GM19463 (cell line): ENCODE measurements around the gene WNT4.

Source experiments
- ATAC-seq: cut with Tn5 transposase; IDR thresholded peaks from one replicate; pipeline ENCODE4 v1.9.1; 2021; ENCODE audit warnings: mild to moderate bottlenecking, moderate library complexity; ENCODE audit not compliant: unreplicated experiment

Gene WNT4

DNA sequence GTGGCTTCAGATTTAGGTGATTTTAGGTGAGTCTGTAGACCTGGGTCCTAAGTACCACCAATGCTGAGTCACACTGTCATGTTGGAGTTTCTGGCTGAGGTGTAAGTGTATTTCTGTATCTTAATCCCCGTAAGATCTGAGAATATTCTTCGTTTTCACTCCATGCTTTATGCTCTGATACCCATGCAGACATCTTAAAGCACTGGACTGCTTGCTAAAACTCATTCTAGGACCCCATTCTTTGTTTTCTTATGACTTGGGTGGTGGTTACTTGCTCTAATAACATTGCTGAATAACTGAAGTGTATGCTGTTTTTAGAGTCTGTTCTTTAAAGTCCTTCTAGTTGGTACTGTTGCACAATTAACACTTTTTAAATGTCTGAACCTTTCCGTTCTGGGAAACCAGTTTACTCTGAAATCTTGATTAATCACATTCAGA lies 53.7 kb downstream of the WNT4 start:
- ATAC-seq = no peak

DNA sequence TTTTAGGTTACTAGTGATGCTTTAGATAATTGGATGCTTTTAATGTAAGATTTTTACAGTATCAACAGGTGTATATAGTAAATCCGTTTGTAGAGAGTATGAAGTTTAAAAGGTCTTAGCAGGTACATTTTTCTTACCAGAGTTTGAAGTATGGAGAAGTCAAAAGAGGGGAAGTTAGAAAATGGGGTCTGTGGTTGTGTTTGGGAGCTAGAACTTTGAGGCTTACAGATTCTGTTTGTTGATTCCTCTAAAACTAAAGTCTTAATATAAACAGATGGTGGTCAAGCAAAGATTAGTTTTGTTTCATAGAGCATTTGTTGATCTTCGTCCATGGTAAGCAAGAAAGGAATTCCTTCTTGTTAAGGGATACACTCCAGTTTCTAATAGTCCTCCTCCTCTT lies 54.6 kb downstream of the WNT4 start:
- no peak for ATAC-seq

DNA sequence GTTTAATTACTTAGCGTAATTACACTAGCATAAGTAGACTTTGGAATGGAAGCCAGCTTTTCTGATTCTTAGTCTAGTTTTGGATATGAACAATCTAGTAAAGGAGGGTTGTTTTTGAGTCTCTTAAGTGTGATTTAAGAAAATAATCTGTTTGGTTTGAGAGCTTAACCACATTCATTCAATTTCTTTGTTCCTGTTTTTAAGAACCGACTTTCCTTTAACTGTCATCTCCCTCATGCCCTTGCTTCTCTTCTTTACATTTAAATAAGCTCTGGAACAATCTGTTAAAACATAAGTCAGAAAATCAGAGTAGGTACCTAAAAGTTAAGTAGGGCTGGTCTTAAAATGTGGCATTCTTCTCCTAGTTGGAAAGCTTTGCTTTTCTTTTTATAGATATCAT lies 62.7 kb downstream of the WNT4 start:
- ATAC-seq = no peak

DNA sequence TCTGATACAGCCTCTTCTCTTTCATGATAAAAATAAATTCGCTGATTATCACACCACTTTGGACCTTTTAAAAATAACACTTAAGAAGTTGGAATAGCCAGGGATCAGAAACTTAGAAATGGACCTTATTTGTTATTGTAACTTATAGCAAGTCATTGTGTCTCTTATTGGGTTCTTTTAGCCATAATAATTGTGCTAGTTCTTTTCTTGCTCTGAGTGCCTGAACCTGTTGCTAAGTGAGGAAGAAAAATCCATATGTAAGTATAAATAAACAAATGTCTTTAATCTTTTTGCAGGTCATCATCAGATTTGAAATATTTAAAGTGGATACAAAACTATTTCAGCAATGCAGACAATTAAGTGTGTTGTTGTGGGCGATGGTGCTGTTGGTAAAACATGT lies 64.8 kb downstream of the WNT4 start:
- no peak for ATAC-seq

- ATAC-seq = no peak
These were observed 65.2 kb downstream of the WNT4 start for GRCh38 chr1:22077728-22078127.

DNA sequence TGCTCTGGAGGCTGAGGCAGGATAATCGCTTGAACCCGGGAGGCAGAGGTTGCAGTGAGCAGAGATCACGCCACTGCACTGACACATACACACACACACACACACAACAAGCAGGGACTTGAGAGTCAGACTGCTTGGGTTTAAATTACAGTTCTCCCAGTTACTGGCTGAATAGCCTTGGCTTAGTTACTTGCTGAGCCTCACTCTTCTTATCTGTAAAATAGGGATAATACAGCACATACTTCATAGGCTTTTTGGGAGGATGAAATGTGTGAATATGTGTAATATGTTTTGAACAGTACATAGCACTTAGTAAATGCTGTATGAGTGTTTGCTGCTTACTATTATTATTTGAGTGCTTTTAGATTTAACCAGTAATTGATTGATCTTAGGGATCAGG lies 66.6 kb downstream of the WNT4 start:
- ATAC-seq = no peak

DNA sequence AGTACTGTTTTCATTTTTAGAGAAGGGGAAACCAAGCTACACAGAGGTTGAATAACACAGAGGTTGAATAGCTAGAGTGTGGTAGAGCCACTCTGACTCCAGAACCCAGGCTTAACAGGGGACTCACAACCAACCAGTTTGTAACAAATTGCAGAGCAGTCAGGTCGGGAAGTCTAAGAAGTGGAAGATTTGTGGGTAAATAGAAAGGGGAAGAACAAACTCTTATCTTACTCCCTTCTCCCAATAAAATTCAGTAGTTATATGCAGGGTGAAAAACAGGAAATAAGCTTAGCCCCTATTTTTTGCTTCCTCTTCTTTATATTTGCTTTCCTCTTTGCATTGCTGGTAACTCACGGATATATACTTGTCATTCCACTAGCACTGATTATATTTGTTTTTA lies 67.2 kb downstream of the WNT4 start:
- ATAC-seq = no peak

DNA sequence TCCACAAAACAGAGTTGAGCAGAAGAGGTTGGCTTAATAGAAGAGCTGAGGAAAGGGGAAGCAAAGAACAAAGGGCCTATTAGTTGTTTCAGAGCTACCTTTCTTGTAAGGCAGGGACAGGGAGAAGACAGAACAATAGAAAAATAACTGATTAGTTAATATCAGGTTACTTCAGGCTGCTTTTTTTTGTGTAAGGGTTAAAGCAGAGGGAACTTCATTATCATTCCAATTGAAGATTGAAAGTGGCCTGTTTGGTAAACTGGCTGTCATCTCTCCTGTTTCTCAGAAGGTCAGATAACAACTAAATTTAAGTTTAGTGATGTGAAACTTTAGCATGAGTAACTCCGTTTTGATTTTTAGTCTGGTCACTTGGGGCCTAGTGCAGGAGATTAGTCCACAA lies 68.1 kb downstream of the WNT4 start:
- ATAC-seq = no peak

- no peak for ATAC-seq
These were observed 71.4 kb downstream of the WNT4 start for GRCh38 chr1:22071511-22071910.
